Suppressor macrophage treated with lipopolysaccharide for 4 hours (primary cell): Measurements from ENCODE around the gene MAP7.
"Not testable (repeated sequence)": the region's sequence is repeated elsewhere in the genome, so short reads cannot be mapped to it uniquely, and the experiment has no call there.

Experiments used
- DNase-seq: peaks from one replicate; pipeline ENCODE4 v3.0.0-alpha.2; 2020

Gene MAP7

GRCh38 chr6:136465766-136466303 is 84.4 kb downstream of the MAP7 start:
- no peak for DNase-seq

GRCh38 chr6:136464874-136465273 is 85.3 kb downstream of the MAP7 start:
- no peak for DNase-seq

- no peak for DNase-seq
Observed at GRCh38 chr6:136464148-136464547, 86.1 kb downstream of the MAP7 start.

GRCh38 chr6:136463743-136464142 is 86.5 kb downstream of the MAP7 start:
- no peak for DNase-seq

- no peak for DNase-seq
Observed at GRCh38 chr6:136446579-136447187, 103.5 kb downstream of the MAP7 start.

- no peak for DNase-seq
Observed at GRCh38 chr6:136446145-136446544, 104.1 kb downstream of the MAP7 start.

GRCh38 chr6:136445063-136445462 is 105.2 kb downstream of the MAP7 start:
- no peak for DNase-seq

GRCh38 chr6:136440203-136440602 is 110.0 kb downstream of the MAP7 start:
- peak; percentile 54 for DNase-seq

GRCh38 chr6:136439514-136440190 is 110.6 kb downstream of the MAP7 start:
- peak; percentile 15 for DNase-seq

- peak; percentile 84 for DNase-seq
Observed at GRCh38 chr6:136438441-136438840, 111.8 kb downstream of the MAP7 start.

- DNase-seq: no peak
Observed at GRCh38 chr6:136437246-136437645, 113.0 kb downstream of the MAP7 start.

GRCh38 chr6:136435101-136435500 is 115.1 kb downstream of the MAP7 start:
- DNase-seq: no peak

- DNase-seq: not testable (repeated sequence)
Observed at GRCh38 chr6:136431306-136431705, 118.9 kb downstream of the MAP7 start.

- DNase-seq: no peak
Observed at GRCh38 chr6:136429264-136430065, 120.8 kb downstream of the MAP7 start.

GRCh38 chr6:136427378-136427717 is 122.9 kb downstream of the MAP7 start:
- no peak for DNase-seq

GRCh38 chr6:136426627-136427377 is 123.4 kb downstream of the MAP7 start:
- DNase-seq: peak; percentile 39

- DNase-seq: no peak
Observed at GRCh38 chr6:136425793-136426192, 124.4 kb downstream of the MAP7 start.

- DNase-seq: no peak
Observed at GRCh38 chr6:136424901-136425300, 125.3 kb downstream of the MAP7 start.

- no peak for DNase-seq
Observed at GRCh38 chr6:136424450-136424849, 125.8 kb downstream of the MAP7 start.

- DNase-seq: no peak
Observed at GRCh38 chr6:136421537-136422158, 128.6 kb downstream of the MAP7 start.

GRCh38 chr6:136420853-136421252 is 129.4 kb downstream of the MAP7 start:
- no peak for DNase-seq

GRCh38 chr6:136415351-136416007 is 134.7 kb downstream of the MAP7 start:
- peak; percentile 80 for DNase-seq
